ENCODE results near the gene TNFRSF13B.
"Not testable (repeated sequence)": the region's sequence is repeated elsewhere in the genome, so short reads cannot be mapped to it uniquely, and the experiment has no call there.

The TNFRSF13B gene

DNA sequence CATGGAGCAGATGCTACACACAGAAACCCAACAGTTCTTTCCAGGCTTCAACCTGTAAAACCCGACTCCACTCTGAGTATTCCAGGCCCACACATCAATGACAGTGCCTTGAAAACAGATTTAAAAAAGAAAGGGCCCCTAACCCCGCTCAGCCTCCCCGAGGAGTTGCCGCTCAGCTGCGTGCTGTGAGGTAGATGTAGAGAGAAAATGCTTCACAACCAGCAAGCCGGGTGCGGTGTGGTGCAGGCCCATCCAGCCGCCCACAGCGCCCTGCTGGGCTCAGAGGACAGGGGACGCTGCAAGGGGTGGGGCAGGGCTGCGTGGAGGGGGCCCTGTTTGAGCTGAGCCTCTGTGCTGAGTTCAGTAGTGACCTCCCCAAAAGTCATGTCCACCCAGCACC, 24.8 kb upstream of the TNFRSF13B start:
- not testable (repeated sequence) for H3K27me3 ChIP-seq (ENCODE audit: insufficient read depth, low read length); H3K79me2 ChIP-seq (ENCODE audit: control insufficient read depth, insufficient read depth, low read length, poor library complexity); H3K79me1 ChIP-seq (ENCODE audit: low read length); H3K9ac ChIP-seq (ENCODE audit: low read length); H4K91ac ChIP-seq (ENCODE audit: low read depth, low read length); H2BK12ac ChIP-seq (ENCODE audit: low read length); H3K36me3 ChIP-seq (ENCODE audit: control insufficient read depth in 1 of 2, insufficient read depth in 2 of 2, low read length in 2 of 2); H3K4me2 ChIP-seq (ENCODE audit: low read length); H2BK120ac ChIP-seq (ENCODE audit: insufficient read depth, low read length, poor library complexity); H4K12ac ChIP-seq (ENCODE audit: low read depth, low read length); H2BK5ac ChIP-seq (ENCODE audit: low read depth, low read length, poor library complexity); H2AK5ac ChIP-seq (ENCODE audit: low read length); H3K4me1 ChIP-seq (ENCODE audit: control insufficient read depth in 1 of 2, insufficient read depth in 2 of 2, low read length in 2 of 2); H3K18ac ChIP-seq (ENCODE audit: low read length); H3K9me3 ChIP-seq (ENCODE audit: insufficient read depth, low read depth, low read length); H3K4me3 ChIP-seq (ENCODE audit: low read depth, low read length); DNase-seq; H3K4ac ChIP-seq (ENCODE audit: low read depth, low read length); H3K14ac ChIP-seq (ENCODE audit: low read length); H3K23ac ChIP-seq (ENCODE audit: low read length); H3K27ac ChIP-seq (ENCODE audit: low read depth, low read length); H4K8ac ChIP-seq (ENCODE audit: low read depth, low read length); H2AFZ ChIP-seq (ENCODE audit: insufficient read depth, low read length, poor library complexity)
- no CpG with 5 or more reads among the region's 11 CpGs for WGBS (ENCODE audit: extremely low coverage, insufficient coverage, insufficient read length)

DNA sequence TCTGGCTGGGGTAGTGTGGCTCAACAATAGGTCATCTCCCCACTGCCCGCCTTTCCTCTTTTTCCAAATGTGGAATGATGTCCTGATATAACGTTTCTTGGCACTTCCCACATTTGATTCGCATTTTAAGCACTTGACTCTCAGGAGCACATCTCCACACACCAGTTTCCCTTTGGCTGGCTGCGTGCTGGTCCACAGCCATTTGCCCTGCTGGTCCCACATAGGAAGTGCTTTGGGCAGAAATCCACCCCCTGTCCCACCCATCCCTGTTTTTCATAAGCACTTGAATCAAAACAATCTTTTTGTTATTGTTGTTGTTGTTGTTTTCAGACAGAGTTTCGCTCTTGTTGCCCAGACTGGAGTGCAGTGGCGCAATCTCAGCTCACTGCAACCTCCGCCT, 24.0 kb upstream of the TNFRSF13B start:
- H3K14ac ChIP-seq (ENCODE audit: low read length): no peak overlapping the region
- no peak overlapping the region for H2AK5ac ChIP-seq (ENCODE audit: low read length)
- no peak overlapping the region for H3K18ac ChIP-seq (ENCODE audit: low read length)
- H3K27ac ChIP-seq (ENCODE audit: low read depth, low read length): no peak overlapping the region
- H4K91ac ChIP-seq (ENCODE audit: low read depth, low read length): no peak overlapping the region
- no peak overlapping the region for H3K23ac ChIP-seq (ENCODE audit: low read length)
- no peak for DNase-seq
- no peaks in the 10 kb centered on the region for H3K79me1 ChIP-seq (ENCODE audit: low read length)
- WGBS (ENCODE audit: extremely low coverage, insufficient coverage, insufficient read length): no CpG with 5 or more reads among the region's 7 CpGs
- H3K4me1 ChIP-seq (ENCODE audit: control insufficient read depth in 1 of 2, insufficient read depth in 2 of 2, low read length in 2 of 2): peaks cover 0 to 4% of the 10 kb centered on the region in 2 experiments
- H2BK12ac ChIP-seq (ENCODE audit: low read length): no peak overlapping the region
- no peaks in the 10 kb centered on the region for H3K27me3 ChIP-seq (ENCODE audit: insufficient read depth, low read length)
- H3K4me2 ChIP-seq (ENCODE audit: low read length): no peak overlapping the region
- no peak overlapping the region for H2BK120ac ChIP-seq (ENCODE audit: insufficient read depth, low read length, poor library complexity)
- no peak overlapping the region for H3K4ac ChIP-seq (ENCODE audit: low read depth, low read length)
- no peak overlapping the region for H4K12ac ChIP-seq (ENCODE audit: low read depth, low read length)
- H3K79me2 ChIP-seq (ENCODE audit: control insufficient read depth, insufficient read depth, low read length, poor library complexity): no peaks in the 10 kb centered on the region
- no peak overlapping the region for H3K4me3 ChIP-seq (ENCODE audit: low read depth, low read length)
- no peaks in the 10 kb centered on the region for H3K36me3 ChIP-seq (ENCODE audit: control insufficient read depth in 1 of 2, insufficient read depth in 2 of 2, low read length in 2 of 2)
- no peak overlapping the region for H2BK5ac ChIP-seq (ENCODE audit: low read depth, low read length, poor library complexity)
- H4K8ac ChIP-seq (ENCODE audit: low read depth, low read length): no peak overlapping the region
- no peak overlapping the region for H3K9ac ChIP-seq (ENCODE audit: low read length)
- peaks cover 2% of the 10 kb centered on the region for H3K9me3 ChIP-seq (ENCODE audit: insufficient read depth, low read depth, low read length)
- no peak overlapping the region for H2AFZ ChIP-seq (ENCODE audit: insufficient read depth, low read length, poor library complexity)

DNA sequence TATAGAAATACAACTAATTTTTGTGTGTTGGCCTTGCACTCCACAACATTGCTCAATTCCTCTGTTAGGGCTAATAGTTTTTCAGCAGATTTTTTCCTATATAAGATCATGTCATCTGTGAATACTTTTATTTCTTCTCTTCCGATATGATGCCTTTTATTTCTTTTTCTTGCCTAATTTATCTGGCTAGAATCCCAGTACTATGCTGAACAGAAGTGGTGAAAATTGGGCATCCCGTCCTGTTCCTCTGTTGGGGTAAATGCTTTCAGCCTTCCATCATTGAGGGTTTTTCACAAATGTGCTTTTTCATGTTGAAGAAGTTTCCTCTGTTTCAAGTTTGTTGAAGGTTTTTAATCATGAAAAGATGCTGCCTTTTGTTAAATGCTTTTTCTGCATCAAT, 22.7 kb upstream of the TNFRSF13B start:
- Histone ChIP-seq H4K91ac (ENCODE audit: low read depth, low read length) (no peak overlapping the region), H3K23ac (ENCODE audit: low read length) (no peak overlapping the region), H3K79me2 (ENCODE audit: control insufficient read depth, insufficient read depth, low read length, poor library complexity) (no peaks in the 10 kb centered on the region), H3K9me3 (ENCODE audit: insufficient read depth, low read depth, low read length) (peaks cover 2% of the 10 kb centered on the region), H2BK5ac (ENCODE audit: low read depth, low read length, poor library complexity) (no peak overlapping the region), H3K27ac (ENCODE audit: low read depth, low read length) (no peak overlapping the region), H4K8ac (ENCODE audit: low read depth, low read length) (no peak overlapping the region), H4K12ac (ENCODE audit: low read depth, low read length) (no peak overlapping the region), H3K9ac (ENCODE audit: low read length) (no peak overlapping the region), H3K4me3 (ENCODE audit: low read depth, low read length) (no peak overlapping the region), H2BK120ac (ENCODE audit: insufficient read depth, low read length, poor library complexity) (no peak overlapping the region), H2AFZ (ENCODE audit: insufficient read depth, low read length, poor library complexity) (no peak overlapping the region), H3K79me1 (ENCODE audit: low read length) (no peaks in the 10 kb centered on the region), H3K4me1 (ENCODE audit: control insufficient read depth in 1 of 2, insufficient read depth in 2 of 2, low read length in 2 of 2) (peaks cover 2 to 11% of the 10 kb centered on the region in 2 experiments), H2BK12ac (ENCODE audit: low read length) (no peak overlapping the region), H3K4ac (ENCODE audit: low read depth, low read length) (no peak overlapping the region), H3K4me2 (ENCODE audit: low read length) (no peak overlapping the region), H2AK5ac (ENCODE audit: low read length) (no peak overlapping the region), H3K18ac (ENCODE audit: low read length) (no peak overlapping the region), H3K27me3 (ENCODE audit: insufficient read depth, low read length) (no peaks in the 10 kb centered on the region), H3K14ac (ENCODE audit: low read length) (no peak overlapping the region), H3K36me3 (ENCODE audit: control insufficient read depth in 1 of 2, insufficient read depth in 2 of 2, low read length in 2 of 2) (no peaks in the 10 kb centered on the region)
- no CpG with 5 or more reads among the region's 2 CpGs for WGBS (ENCODE audit: extremely low coverage, insufficient coverage, insufficient read length)
- DNase-seq: no peak

DNA sequence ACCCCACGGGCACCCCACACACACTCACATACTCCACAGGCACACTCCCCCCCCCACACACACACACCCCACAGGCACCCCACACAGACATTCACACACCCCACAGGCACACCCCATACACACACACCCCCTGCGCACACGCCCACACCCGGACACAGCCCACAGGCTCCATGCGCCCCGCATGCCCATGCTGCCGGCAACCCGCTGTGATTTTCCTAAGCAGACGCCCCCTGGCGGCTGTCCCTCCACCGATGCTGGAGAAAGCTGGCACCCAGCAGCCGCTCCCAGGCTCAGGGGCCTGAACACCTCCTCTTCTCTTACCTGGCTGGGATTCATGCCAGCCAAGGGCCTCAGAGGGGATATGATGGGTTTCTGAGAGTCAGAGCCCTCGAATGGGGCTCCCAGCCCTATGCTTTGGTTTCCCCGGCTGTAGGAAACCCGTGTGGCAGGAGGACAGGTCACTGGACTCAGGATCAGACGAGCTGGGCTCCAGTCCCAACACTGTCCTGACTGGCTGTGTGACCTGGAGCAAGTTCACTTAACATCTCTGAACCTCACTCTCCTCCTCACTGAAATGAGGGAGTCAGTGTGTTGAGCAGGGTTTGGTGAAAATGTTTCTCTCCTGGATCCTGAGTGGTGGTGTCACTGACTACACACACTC, 19.6 kb upstream of the TNFRSF13B start:
- peak overlapping the region; percentile 65 for H4K91ac ChIP-seq (ENCODE audit: low read depth, low read length)
- peak overlapping the region; percentile 13 for H3K14ac ChIP-seq (ENCODE audit: low read length)
- H3K27me3 ChIP-seq (ENCODE audit: insufficient read depth, low read length): no peaks in the 10 kb centered on the region
- H3K27ac ChIP-seq (ENCODE audit: low read depth, low read length): no peak overlapping the region
- peak; percentile 65 to 89 for DNase-seq
- H2AFZ ChIP-seq (ENCODE audit: insufficient read depth, low read length, poor library complexity): peak overlapping the region; percentile 37
- H2BK120ac ChIP-seq (ENCODE audit: insufficient read depth, low read length, poor library complexity): no peak overlapping the region
- no peak overlapping the region for H3K4me2 ChIP-seq (ENCODE audit: low read length)
- peak overlapping the region; percentile 30 for H4K8ac ChIP-seq (ENCODE audit: low read depth, low read length)
- H2AK5ac ChIP-seq (ENCODE audit: low read length): no peak overlapping the region
- peaks cover 8 to 29% of the 10 kb centered on the region in 2 experiments for H3K4me1 ChIP-seq (ENCODE audit: control insufficient read depth in 1 of 2, insufficient read depth in 2 of 2, low read length in 2 of 2)
- peaks cover 2% of the 10 kb centered on the region for H3K9me3 ChIP-seq (ENCODE audit: insufficient read depth, low read depth, low read length)
- H4K12ac ChIP-seq (ENCODE audit: low read depth, low read length): no peak overlapping the region
- no peak overlapping the region for H3K4ac ChIP-seq (ENCODE audit: low read depth, low read length)
- H3K18ac ChIP-seq (ENCODE audit: low read length): peak overlapping the region; percentile 3
- peak overlapping the region; percentile 8 for H3K4me3 ChIP-seq (ENCODE audit: low read depth, low read length)
- peaks cover 1% of the 10 kb centered on the region for H3K79me2 ChIP-seq (ENCODE audit: control insufficient read depth, insufficient read depth, low read length, poor library complexity)
- no peak overlapping the region for H3K23ac ChIP-seq (ENCODE audit: low read length)
- WGBS (ENCODE audit: extremely low coverage, insufficient coverage, insufficient read length): no CpG with 5 or more reads among the region's 16 CpGs
- no peaks in the 10 kb centered on the region for H3K36me3 ChIP-seq (ENCODE audit: control insufficient read depth in 1 of 2, insufficient read depth in 2 of 2, low read length in 2 of 2)
- H3K9ac ChIP-seq (ENCODE audit: low read length): no peak overlapping the region
- H3K79me1 ChIP-seq (ENCODE audit: low read length): no peaks in the 10 kb centered on the region
- H2BK12ac ChIP-seq (ENCODE audit: low read length): no peak overlapping the region
- H2BK5ac ChIP-seq (ENCODE audit: low read depth, low read length, poor library complexity): no peak overlapping the region

Measured in trophoblast cell (in vitro differentiated cells and primary cell).